ENCODE data around the gene AGBL1. TPM values are rescaled to one million over a fixed set of nuclear protein-coding genes. Genes with fewer than 3 reads are reported as not detected.

The AGBL1 gene
- total and polyA plus RNA-seq, 11 donors, result under 0.01 to 0.08 (median 0.02) TPM; not detected in 8

GRCh38 chr15:86061581-86061980, 18.1 kb upstream of the AGBL1 start:
- Histone ChIP-seq H3K9me3 (no peaks in the 10 kb centered on the region), H3K4me3 (no peak overlapping the region), H3K4me1 (no peaks in the 10 kb centered on the region), H3K27me3 (peaks cover 0 to 17% (median 3%) of the 10 kb centered on the region in 9 donors), H3K27ac (no peak overlapping the region), H3K36me3 (no peaks in the 10 kb centered on the region)
- no peak for ATAC-seq
- DNase-seq, result no peak
- TF ChIP-seq POLR2A (IDR thresholded peaks at IDR 0.05) (no peak), CTCF (IDR thresholded peaks at IDR 0.05) (no peak)
- 87 to 89% (median 88%) methylated on average over 12 of the region's 12 CpGs for whole genome bisulfite sequencing, 4 donors
- intact Hi-C loops (cut with DNase I), result no loop called here

GRCh38 chr15:86062646-86063243, 16.9 kb upstream of the AGBL1 start:
- ATAC-seq (no peak), DNase-seq (no peak)
- 74 to 80% (median 78%) methylated on average over 10 of the region's 10 CpGs for WGBS, 4 donors
- Histone ChIP-seq H3K4me1 (no peaks in the 10 kb centered on the region), H3K4me3 (no peak overlapping the region), H3K27me3 (peaks cover 0 to 17% (median 3%) of the 10 kb centered on the region in 9 donors), H3K27ac (no peak overlapping the region), H3K9me3 (peaks cover 0 to 7% (median 2%) of the 10 kb centered on the region in 12 donors), H3K36me3 (no peaks in the 10 kb centered on the region)
- no peak for TF ChIP-seq CTCF (IDR thresholded peaks at IDR 0.05)
- TF ChIP-seq POLR2A (IDR thresholded peaks at IDR 0.05), result no peak
- intact Hi-C loops (cut with DNase I), result no loop called here

GRCh38 chr15:86063356-86064095, 16.1 kb upstream of the AGBL1 start:
- Histone ChIP-seq H3K27ac (no peak overlapping the region), H3K27me3 (peaks cover 0 to 17% (median 3%) of the 10 kb centered on the region in 9 donors), H3K4me1 (no peaks in the 10 kb centered on the region), H3K4me3 (no peak overlapping the region), H3K36me3 (no peaks in the 10 kb centered on the region), H3K9me3 (peaks cover 0 to 15% (median 2%) of the 10 kb centered on the region in 12 donors)
- no peak for DNase-seq
- intact Hi-C loops (cut with DNase I), result no loop called here
- ATAC-seq, result no peak
- TF ChIP-seq POLR2A (IDR thresholded peaks at IDR 0.05), result no peak
- TF ChIP-seq CTCF (IDR thresholded peaks at IDR 0.05), result no peak
- 79 to 80% (median 79%) methylated on average over 13 of the region's 13 CpGs for WGBS, 4 donors

- no peaks in the 10 kb centered on the region for H3K4me1 ChIP-seq
- intact Hi-C loops (cut with DNase I), result no loop called here
- TF ChIP-seq CTCF (IDR thresholded peaks at IDR 0.05) (no peak), POLR2A (IDR thresholded peaks at IDR 0.05) (no peak)
- H3K9me3 ChIP-seq, result peaks cover 0 to 18% (median 2%) of the 10 kb centered on the region in 12 donors
- no peak overlapping the region for H3K27ac ChIP-seq
- WGBS, 4 donors, result 75 to 84% (median 78%) methylated on average over 7 to 8 of the region's 8 CpGs
- H3K27me3 ChIP-seq, result peaks cover 0 to 17% (median 3%) of the 10 kb centered on the region in 9 donors
- ATAC-seq (no peak), DNase-seq (no peak)
- H3K4me3 ChIP-seq, result no peak overlapping the region
- no peaks in the 10 kb centered on the region for H3K36me3 ChIP-seq
Observed at GRCh38 chr15:86064326-86064725, 15.3 kb upstream of the AGBL1 start.

Data from heart left ventricle (tissue), 16 donors.